HG03571 (cell line): ENCODE data around the gene AKR1A1.

ENCODE experiments used
- ATAC-seq: cut with Tn5 transposase; IDR thresholded peaks from one replicate; pipeline ENCODE4 v1.9.1; 2021; ENCODE audit not compliant: unreplicated experiment

Gene AKR1A1

DNA sequence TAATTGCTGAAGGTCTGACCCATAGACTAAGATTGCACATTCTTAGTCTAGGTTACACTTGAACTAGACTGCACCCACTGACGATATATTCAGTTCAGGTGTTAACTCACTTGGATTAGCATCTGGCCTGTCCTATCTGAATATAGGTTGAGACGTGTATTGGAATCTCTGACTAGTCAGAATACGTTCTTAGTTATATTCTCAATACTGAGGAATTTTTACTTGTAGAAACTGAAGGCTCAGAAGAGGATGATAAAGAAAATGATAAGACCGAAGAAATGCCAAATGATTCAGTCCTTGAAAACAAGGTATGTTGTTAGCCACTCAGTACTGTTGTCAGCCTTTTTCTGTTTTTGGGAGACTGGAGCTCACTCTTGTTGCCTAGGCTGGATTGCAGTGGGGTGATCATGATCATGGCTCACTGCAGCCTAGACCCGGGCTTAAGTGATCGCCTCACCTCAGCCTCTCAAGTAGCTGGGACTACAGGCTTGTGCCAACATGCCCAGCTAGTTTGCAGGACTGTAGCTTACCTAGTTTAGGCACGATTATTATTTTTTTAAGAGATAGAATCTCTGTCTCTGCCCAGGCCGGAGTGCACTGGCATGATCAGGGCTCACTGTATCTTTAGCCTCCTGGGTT is 62.4 kb downstream of the AKR1A1 start:
- no peak for ATAC-seq

DNA sequence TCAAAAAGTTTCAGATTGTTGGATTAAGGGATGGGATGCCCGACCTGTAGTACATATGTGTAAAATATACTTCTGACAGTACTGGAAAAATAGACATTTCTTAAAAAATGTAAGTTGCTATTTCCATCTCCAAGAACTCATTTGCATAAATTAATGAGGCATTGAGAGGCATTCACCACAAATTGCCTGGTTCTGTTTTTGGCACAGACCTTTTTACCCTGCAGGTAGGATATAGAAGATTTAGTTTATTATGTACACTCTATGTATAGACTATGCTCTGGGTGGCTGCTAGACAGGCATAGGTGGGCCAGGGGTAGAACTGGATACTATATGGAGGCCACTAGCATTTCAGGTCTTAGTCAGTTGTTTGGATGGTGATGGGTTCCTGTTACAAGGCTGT is 65.3 kb downstream of the AKR1A1 start:
- no peak for ATAC-seq

DNA sequence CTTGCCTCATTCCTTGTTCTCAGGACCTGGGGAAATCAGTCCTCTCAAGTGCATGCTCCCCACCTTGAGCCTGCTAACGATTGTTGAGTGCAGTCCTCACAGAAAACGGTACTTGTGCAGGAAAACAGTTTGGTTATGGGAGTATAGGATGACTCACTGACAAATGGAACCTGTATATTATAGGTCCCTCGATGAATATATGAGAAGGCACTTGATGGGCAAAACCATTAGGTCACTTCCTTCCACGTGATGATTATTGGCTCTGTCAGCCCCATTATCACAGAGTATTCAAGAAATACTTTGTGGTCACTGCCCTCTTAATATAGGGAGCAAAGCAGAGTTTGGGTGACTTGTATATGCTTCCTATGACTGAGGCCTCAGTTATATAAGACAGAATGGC is 67.0 kb downstream of the AKR1A1 start:
- no peak for ATAC-seq

DNA sequence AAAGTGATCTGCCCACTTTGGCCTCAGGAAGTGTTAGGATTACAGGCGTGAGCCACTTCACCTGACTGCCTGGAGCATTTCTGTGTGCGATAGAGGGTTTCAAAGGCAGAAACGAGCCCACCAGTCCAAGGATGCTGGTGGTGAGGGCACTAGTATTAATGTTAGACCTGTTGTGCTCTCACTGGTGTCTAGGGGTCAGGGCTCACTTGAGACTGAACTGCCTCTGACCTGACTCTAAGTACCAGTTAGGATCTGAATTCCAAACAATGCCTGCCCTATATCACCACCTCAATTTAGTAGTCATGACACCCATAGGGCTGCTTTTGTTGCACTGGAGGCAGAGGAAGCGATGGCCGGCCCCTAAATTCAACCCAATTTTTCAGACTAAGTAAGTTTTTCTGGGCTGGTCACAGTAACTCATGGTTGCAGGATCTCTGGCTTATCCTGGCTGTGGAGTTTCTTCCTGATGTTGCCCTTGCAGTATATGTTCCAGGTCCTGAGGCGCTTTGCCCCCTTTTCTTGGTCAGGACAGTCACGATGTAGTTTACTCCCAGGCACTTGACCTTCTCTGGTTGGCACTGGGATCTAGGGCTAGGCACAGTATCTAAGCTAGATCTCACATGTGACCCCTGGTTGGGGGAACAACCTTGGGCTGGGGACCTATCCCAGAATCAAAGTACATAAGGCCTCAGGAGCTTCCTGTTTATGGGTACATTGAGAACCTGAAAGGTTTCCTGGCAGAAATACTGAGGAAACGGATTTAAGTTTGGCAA is 68.7 kb downstream of the AKR1A1 start:
- no peak for ATAC-seq
